A673 (cell line): ENCODE data around the gene NUB1.

Experiments
- EZH2 ChIP-seq: fragments of 200-600 bp; sonication (generic); IDR thresholded peaks from 2 replicates; pipeline ENCODE4 v1.6.1; 2017; ENCODE audit warnings: borderline replicate concordance, low read depth, mild to moderate bottlenecking, mixed read lengths, antibody characterized with exemption, low read length; ENCODE audit not compliant: poor library complexity, severe bottlenecking
- TF ChIP-seq, protein P1 (sequence below): fragments of 300-800, 200-600 bp; sonication (generic); conservative IDR thresholded peaks from 2 replicates; pipeline ENCODE4 v1.5.1; 2017; ENCODE audit warnings: low read depth, mild to moderate bottlenecking, antibody characterized with exemption, low read length, moderate library complexity, mixed read lengths

DNA sequence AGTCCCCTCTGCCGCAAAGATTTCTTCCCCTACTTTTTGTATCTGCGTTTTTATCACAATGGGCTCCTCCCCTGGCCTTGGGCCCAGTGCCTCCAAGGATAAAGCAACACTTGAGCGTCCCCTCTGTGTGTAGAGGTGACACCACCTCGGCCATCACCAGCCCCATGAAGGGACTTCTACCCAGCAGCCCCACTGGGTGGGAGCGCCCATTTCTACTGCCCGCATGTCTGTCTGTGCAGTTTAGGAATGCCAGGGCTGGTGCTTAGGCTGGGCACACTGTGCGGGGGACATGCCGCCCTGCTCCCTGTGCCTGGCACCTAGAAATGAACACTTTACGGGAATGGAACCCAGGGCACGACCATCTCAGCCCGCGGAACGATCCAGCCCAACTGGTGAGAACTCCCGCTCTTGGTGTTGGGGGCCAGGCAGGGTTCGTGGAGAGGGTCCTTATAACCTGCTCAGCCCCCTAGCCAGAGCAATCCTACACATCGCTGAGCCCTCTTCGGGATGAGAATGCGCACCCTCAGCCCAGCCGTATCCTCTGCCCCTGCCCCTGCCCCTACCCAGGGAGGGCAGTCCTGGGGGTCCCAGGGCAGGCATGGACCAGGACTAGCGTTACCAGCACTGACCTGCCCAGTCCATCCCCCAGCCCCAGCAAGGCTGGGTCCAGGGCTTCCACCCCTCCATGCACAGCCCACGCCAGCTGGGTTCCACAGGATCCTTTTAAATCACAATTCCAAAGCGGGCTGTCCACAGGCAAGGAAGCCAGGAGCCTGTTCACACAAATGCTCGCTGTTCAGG, 85.5 kb downstream of the NUB1 start:
- TF ChIP-seq EZH2 = no peak
- TF ChIP-seq, protein P1, sequence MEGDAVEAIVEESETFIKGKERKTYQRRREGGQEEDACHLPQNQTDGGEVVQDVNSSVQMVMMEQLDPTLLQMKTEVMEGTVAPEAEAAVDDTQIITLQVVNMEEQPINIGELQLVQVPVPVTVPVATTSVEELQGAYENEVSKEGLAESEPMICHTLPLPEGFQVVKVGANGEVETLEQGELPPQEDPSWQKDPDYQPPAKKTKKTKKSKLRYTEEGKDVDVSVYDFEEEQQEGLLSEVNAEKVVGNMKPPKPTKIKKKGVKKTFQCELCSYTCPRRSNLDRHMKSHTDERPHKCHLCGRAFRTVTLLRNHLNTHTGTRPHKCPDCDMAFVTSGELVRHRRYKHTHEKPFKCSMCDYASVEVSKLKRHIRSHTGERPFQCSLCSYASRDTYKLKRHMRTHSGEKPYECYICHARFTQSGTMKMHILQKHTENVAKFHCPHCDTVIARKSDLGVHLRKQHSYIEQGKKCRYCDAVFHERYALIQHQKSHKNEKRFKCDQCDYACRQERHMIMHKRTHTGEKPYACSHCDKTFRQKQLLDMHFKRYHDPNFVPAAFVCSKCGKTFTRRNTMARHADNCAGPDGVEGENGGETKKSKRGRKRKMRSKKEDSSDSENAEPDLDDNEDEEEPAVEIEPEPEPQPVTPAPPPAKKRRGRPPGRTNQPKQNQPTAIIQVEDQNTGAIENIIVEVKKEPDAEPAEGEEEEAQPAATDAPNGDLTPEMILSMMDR = no peak
